ENCODE results near the gene NPR3.

- TF ChIP-seq POLR2A (IDR thresholded peaks at IDR 0.05; ENCODE audit: low read depth, low read length) (no peak), CTCF (IDR thresholded peaks at IDR 0.05; ENCODE audit: extremely low read depth in 1 of 2, insufficient read depth in 1 of 2, low read depth in 1 of 2, low read length in 2 of 2) (no peak), MYC (IDR thresholded peaks at IDR 0.05; ENCODE audit: low read depth, low read length) (no peak), POLR2AphosphoS5 (IDR thresholded peaks at IDR 0.05; ENCODE audit: insufficient read depth, low read depth, low read length) (no peak), EZH2 (IDR thresholded peaks at IDR 0.05; ENCODE audit: borderline replicate concordance, low read depth, low read length, severe bottlenecking) (no peak), GATA2 (IDR thresholded peaks at IDR 0.05; ENCODE audit: insufficient read depth, insufficient read length, low read depth, low read length) (no peak)
Observed at GRCh38 chr5:32791536-32792243, 80.6 kb downstream of the NPR3 start.

Measured in endothelial cell of umbilical vein (primary cell).